SK-N-SH treated with all-trans-retinoic acid at 6 μM for 48 hours (cell line): ENCODE measurements around the gene KRTAP10-7.

ENCODE experiments used
- BACH2 ChIP-seq: fragments of 250-450 bp; sonication (Bioruptor Pico); IDR thresholded peaks from 2 replicates; pipeline ENCODE4 v1.9.0; 2021; ENCODE audit warnings: mild to moderate bottlenecking, borderline replicate concordance
- CSDC2 ChIP-seq: fragments of 250-450 bp; sonication (Bioruptor Pico); IDR thresholded peaks from 2 replicates; pipeline ENCODE4 v1.5.0; 2020; ENCODE audit warnings: mild to moderate bottlenecking, moderate library complexity
- GLIS3 ChIP-seq: fragments of 250-450 bp; sonication (Bioruptor Pico); IDR thresholded peaks from 2 replicates; pipeline ENCODE4 v1.5.0; 2020; ENCODE audit warnings: mild to moderate bottlenecking, moderate library complexity
- ISL1 ChIP-seq: fragments of 250-450 bp; sonication (Bioruptor Pico); IDR thresholded peaks from 2 replicates; pipeline ENCODE4 v2.1.2; 2022; ENCODE audit warnings: mild to moderate bottlenecking, moderate library complexity
- TOX ChIP-seq: fragments of 250-450 bp; sonication (Bioruptor Pico); IDR thresholded peaks from 2 replicates; pipeline ENCODE4 v1.8.0; 2021; ENCODE audit warnings: mild to moderate bottlenecking, moderate library complexity, borderline replicate concordance
- ZFP30 ChIP-seq: fragments of 450-650 bp; formaldehyde crosslinking; IDR thresholded peaks from 2 replicates; pipeline ENCODE4 v1.5.0; 2022; ENCODE audit warnings: mild to moderate bottlenecking, moderate library complexity
- ZNF565 ChIP-seq: fragments of 450-650 bp; formaldehyde crosslinking; conservative IDR thresholded peaks from 2 replicates; pipeline ENCODE4 v1.5.0; 2020; ENCODE audit warnings: low read depth, mild to moderate bottlenecking, moderate library complexity
- TF ChIP-seq, protein P1 (sequence below): fragments of 250-450 bp; sonication (Bioruptor Pico); IDR thresholded peaks from 2 replicates; pipeline ENCODE4 v1.8.0; 2020; ENCODE audit warnings: mild to moderate bottlenecking, moderate library complexity, borderline replicate concordance
- TF ChIP-seq, protein P2 (sequence below): fragments of 250-450 bp; sonication (Bioruptor Pico); IDR thresholded peaks from 2 replicates; pipeline ENCODE4 v1.5.1; 2021; ENCODE audit warnings: mild to moderate bottlenecking, moderate library complexity
- TF ChIP-seq, protein P3 (sequence below): fragments of 250-450 bp; sonication (Bioruptor Pico); IDR thresholded peaks from 2 replicates; pipeline ENCODE4 v1.5.1; 2020; ENCODE audit warnings: low read depth, mild to moderate bottlenecking, moderate library complexity

DNA sequence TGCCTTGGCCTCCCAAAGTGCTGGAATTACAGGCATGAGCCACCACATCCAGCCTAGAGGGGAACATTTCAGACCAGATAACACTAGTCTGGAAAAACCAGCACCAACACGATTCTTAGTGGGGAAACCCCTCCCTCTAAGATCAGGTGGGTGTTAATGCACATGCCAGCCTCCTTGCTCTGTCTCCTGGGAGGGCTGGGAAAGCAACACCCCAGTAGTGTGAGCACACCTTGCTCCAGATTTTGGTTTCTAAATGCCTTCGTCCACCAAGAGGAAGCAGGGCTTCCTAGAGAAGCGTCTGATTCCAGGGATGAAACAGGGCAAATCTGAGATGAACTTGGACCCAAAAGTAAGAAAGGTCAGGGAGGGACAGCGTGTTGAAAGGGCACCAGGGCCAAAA lies 29.1 kb upstream of the KRTAP10-7 start:
- TF ChIP-seq ISL1 (CRISPR knock-in tag) (no peak), CSDC2 (no peak), ZNF565 (no peak), GLIS3 (CRISPR knock-in tag) (no peak), ZFP30 (CRISPR knock-in tag) (no peak), TOX (CRISPR knock-in tag) (no peak), BACH2 (CRISPR knock-in tag) (no peak)
- TF ChIP-seq, protein P1, sequence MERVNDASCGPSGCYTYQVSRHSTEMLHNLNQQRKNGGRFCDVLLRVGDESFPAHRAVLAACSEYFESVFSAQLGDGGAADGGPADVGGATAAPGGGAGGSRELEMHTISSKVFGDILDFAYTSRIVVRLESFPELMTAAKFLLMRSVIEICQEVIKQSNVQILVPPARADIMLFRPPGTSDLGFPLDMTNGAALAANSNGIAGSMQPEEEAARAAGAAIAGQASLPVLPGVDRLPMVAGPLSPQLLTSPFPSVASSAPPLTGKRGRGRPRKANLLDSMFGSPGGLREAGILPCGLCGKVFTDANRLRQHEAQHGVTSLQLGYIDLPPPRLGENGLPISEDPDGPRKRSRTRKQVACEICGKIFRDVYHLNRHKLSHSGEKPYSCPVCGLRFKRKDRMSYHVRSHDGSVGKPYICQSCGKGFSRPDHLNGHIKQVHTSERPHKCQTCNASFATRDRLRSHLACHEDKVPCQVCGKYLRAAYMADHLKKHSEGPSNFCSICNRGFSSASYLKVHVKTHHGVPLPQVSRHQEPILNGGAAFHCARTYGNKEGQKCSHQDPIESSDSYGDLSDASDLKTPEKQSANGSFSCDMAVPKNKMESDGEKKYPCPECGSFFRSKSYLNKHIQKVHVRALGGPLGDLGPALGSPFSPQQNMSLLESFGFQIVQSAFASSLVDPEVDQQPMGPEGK, result no peak
- TF ChIP-seq, protein P2, sequence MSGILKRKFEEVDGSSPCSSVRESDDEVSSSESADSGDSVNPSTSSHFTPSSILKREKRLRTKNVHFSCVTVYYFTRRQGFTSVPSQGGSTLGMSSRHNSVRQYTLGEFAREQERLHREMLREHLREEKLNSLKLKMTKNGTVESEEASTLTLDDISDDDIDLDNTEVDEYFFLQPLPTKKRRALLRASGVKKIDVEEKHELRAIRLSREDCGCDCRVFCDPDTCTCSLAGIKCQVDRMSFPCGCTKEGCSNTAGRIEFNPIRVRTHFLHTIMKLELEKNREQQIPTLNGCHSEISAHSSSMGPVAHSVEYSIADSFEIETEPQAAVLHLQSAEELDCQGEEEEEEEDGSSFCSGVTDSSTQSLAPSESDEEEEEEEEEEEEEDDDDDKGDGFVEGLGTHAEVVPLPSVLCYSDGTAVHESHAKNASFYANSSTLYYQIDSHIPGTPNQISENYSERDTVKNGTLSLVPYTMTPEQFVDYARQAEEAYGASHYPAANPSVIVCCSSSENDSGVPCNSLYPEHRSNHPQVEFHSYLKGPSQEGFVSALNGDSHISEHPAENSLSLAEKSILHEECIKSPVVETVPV (CRISPR knock-in tag), result no peak
- TF ChIP-seq, protein P3, sequence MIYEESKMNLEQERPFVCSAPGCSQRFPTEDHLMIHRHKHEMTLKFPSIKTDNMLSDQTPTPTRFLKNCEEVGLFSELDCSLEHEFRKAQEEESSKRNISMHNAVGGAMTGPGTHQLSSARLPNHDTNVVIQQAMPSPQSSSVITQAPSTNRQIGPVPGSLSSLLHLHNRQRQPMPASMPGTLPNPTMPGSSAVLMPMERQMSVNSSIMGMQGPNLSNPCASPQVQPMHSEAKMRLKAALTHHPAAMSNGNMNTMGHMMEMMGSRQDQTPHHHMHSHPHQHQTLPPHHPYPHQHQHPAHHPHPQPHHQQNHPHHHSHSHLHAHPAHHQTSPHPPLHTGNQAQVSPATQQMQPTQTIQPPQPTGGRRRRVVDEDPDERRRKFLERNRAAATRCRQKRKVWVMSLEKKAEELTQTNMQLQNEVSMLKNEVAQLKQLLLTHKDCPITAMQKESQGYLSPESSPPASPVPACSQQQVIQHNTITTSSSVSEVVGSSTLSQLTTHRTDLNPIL, result no peak
